ENCODE results near the gene DPP10.

DPP10 gene

GRCh38 chr2:115609978-115610377 lies 1167.5 kb downstream of the DPP10 start:
- no peak for DNase-seq

GRCh38 chr2:115610888-115611287 lies 1168.4 kb downstream of the DPP10 start:
- no peak for DNase-seq

GRCh38 chr2:115624332-115624731 lies 1181.9 kb downstream of the DPP10 start:
- no peak for DNase-seq

- DNase-seq, result no peak
Measured at GRCh38 chr2:115634578-115634977, 1192.1 kb downstream of the DPP10 start.

GRCh38 chr2:115635430-115635829 lies 1193.0 kb downstream of the DPP10 start:
- no peak for DNase-seq

GRCh38 chr2:115649731-115650130 lies 1207.3 kb downstream of the DPP10 start:
- no peak for DNase-seq

- no peak for DNase-seq
Measured at GRCh38 chr2:115650827-115651226, 1208.4 kb downstream of the DPP10 start.

GRCh38 chr2:115652652-115653051 lies 1210.2 kb downstream of the DPP10 start:
- DNase-seq, result no peak

- no peak for DNase-seq
Measured at GRCh38 chr2:115654362-115654761, 1211.9 kb downstream of the DPP10 start.

GRCh38 chr2:115678129-115678528 lies 1235.7 kb downstream of the DPP10 start:
- no peak for DNase-seq

- DNase-seq, result no peak
Measured at GRCh38 chr2:115684345-115684744, 1241.9 kb downstream of the DPP10 start.

GRCh38 chr2:115691409-115691808 lies 1249.0 kb downstream of the DPP10 start:
- DNase-seq, result no peak

GRCh38 chr2:115694651-115695050 lies 1252.2 kb downstream of the DPP10 start:
- no peak for DNase-seq

GRCh38 chr2:115733190-115733775 lies 1290.8 kb downstream of the DPP10 start:
- no peak for DNase-seq

GRCh38 chr2:115738111-115738510 lies 1295.7 kb downstream of the DPP10 start:
- DNase-seq, result no peak

- no peak for DNase-seq
Measured at GRCh38 chr2:115739574-115739973, 1297.1 kb downstream of the DPP10 start.

- DNase-seq, result no peak
Measured at GRCh38 chr2:115746151-115746550, 1303.7 kb downstream of the DPP10 start.

GRCh38 chr2:115757286-115757685 lies 1314.8 kb downstream of the DPP10 start:
- no peak for DNase-seq

GRCh38 chr2:115763601-115764000 lies 1321.2 kb downstream of the DPP10 start:
- DNase-seq, result no peak

- DNase-seq, result no peak
Measured at GRCh38 chr2:115771516-115771915, 1329.1 kb downstream of the DPP10 start.

- no peak for DNase-seq
Measured at GRCh38 chr2:115774361-115774760, 1331.9 kb downstream of the DPP10 start.

- DNase-seq, result no peak
Measured at GRCh38 chr2:115779085-115779632, 1336.7 kb downstream of the DPP10 start.

GRCh38 chr2:115782286-115782685 lies 1339.8 kb downstream of the DPP10 start:
- no peak for DNase-seq

- DNase-seq, result no peak
Measured at GRCh38 chr2:115796078-115796477, 1353.6 kb downstream of the DPP10 start.

- DNase-seq, result no peak
Measured at GRCh38 chr2:115807276-115807675, 1364.8 kb downstream of the DPP10 start.

All from NCI-H1105 (cell line).